K562 (cell line): ENCODE results near the gene SACM1L. TPM values are rescaled to one million over a fixed set of nuclear protein-coding genes. Genes with fewer than 3 reads are reported as not detected.

ENCODE experiments used
- ATAC-seq: fragments of 200-7000 bp; cut with Tn5 transposase; 3 replicates; pipeline ENCODE4 v1.9.1; 2020; ENCODE audit warnings: moderate library complexity
- BruUV-seq: library from RNA; stranded (reverse); fragments of 400-500 nt; replicated peaks from 2 replicates; lab custom pipeline; 2021; lab: Mats Ljungman, UMichigan
- CTCF ChIA-PET: fragments of 300-600 bp; formaldehyde crosslinking; extraction: SDS; loops from one replicate; lab custom pipeline; 2021; ENCODE audit warnings: low intra/inter-chr PET ratio; lab: Yijun Ruan, JAX
- POLR2A ChIA-PET: fragments of 300-600, 350-650 bp; sonication (Branson Sonifier 250); formaldehyde crosslinking; extraction: SDS; loops from one replicate; lab custom pipeline; 2021; ENCODE audit warnings: antibody characterized with exemption, inconsistent platforms; lab: Yijun Ruan, JAX
- DNase-seq, 4 experiments: peaks; one replicate each; pipeline versions ENCODE4 v3.0.0 to v3.0.0-alpha.2; 2011 to 2018; ENCODE audit warnings: low spot score in 3 of 4, mixed read lengths in 3 of 4; ENCODE audit errors: extremely low read depth in 1 of 4
- FAIRE-seq: peaks from 2 replicates; lab custom pipeline; 2011; peaks lifted over from hg19 to GRCh38; lab: Jason Lieb, UNC
- H2AFZ ChIP-seq: 2 replicates; pipeline ENCODE4 v1.6.0; 2011; ENCODE audit warnings: low read depth, low read length, control low read depth, inconsistent platforms
- H3K27ac ChIP-seq: fragments of 200-600 bp; 3 replicates; pipeline ENCODE4 v1.8.0; 2011; ENCODE audit warnings: low read depth, mild to moderate bottlenecking, control low read depth, inconsistent platforms, low read length, moderate library complexity, mixed read lengths; ENCODE audit errors: extremely low read depth
- H3K27me3 ChIP-seq, 2 experiments: fragments of 300-600 bp in 1 of 2; 2 replicates in 1 of 2; 3 replicates in 1 of 2; pipeline versions ENCODE4 v1.6.0 to v1.8.0; 2011; ENCODE audit warnings: inconsistent platforms in 2 of 2, low read length in 2 of 2, mild to moderate bottlenecking in 1 of 2, mixed read lengths in 1 of 2, moderate library complexity in 1 of 2; ENCODE audit not compliant: control insufficient read depth in 2 of 2, insufficient read depth in 2 of 2
- H3K36me3 ChIP-seq: fragments of 300-600 bp; 3 replicates; pipeline ENCODE4 v1.8.0; 2011; ENCODE audit warnings: mild to moderate bottlenecking, low read length, inconsistent platforms; ENCODE audit not compliant: control insufficient read depth, insufficient read depth
- H3K4me1 ChIP-seq, 2 experiments: fragments of 200-600 bp in 1 of 2; replicated peaks in 1 of 2; 2 replicates in 1 of 2; 3 replicates in 1 of 2; pipeline versions ENCODE4 v1.5.1 to v1.8.0; 2011; ENCODE audit warnings: inconsistent platforms in 2 of 2, low read length in 2 of 2, mild to moderate bottlenecking in 1 of 2, mixed read lengths in 1 of 2, moderate library complexity in 1 of 2; ENCODE audit not compliant: control insufficient read depth in 2 of 2, insufficient read depth in 2 of 2
- H3K4me2 ChIP-seq: 2 replicates; pipeline ENCODE4 v1.6.1; 2011; ENCODE audit warnings: low read length, control low read depth, inconsistent platforms, mixed read lengths; ENCODE audit not compliant: insufficient read depth
- H3K4me3 ChIP-seq: fragments of 200-600 bp; sonication (generic), shearing (Covaris generic); 2 replicates; pipeline ENCODE4 v1.5.1; 2016; ENCODE audit warnings: control low read depth, inconsistent platforms
- H3K79me2 ChIP-seq: fragments of 200-600 bp; 3 replicates; pipeline ENCODE4 v1.8.0; 2011; ENCODE audit warnings: low read length, inconsistent platforms; ENCODE audit not compliant: control insufficient read depth, insufficient read depth
- H3K9ac ChIP-seq, 2 experiments: 2 replicates each; pipeline versions ENCODE4 v1.6.0 to v1.6.1; 2011; ENCODE audit warnings: low read depth in 2 of 2, low read length in 2 of 2, control low read depth in 1 of 2, inconsistent platforms in 1 of 2, mild to moderate bottlenecking in 1 of 2, mixed read lengths in 1 of 2; ENCODE audit not compliant: insufficient read depth in 1 of 2
- H3K9me1 ChIP-seq: one replicate; pipeline ENCODE4 v1.6.0; 2011; ENCODE audit warnings: inconsistent platforms, mild to moderate bottlenecking, low read length, moderate library complexity; ENCODE audit not compliant: control insufficient read depth, insufficient read depth
- H3K9me3 ChIP-seq: replicated peaks from 2 replicates; pipeline ENCODE4 v1.5.1; 2011; ENCODE audit warnings: low read depth, low read length, inconsistent platforms; ENCODE audit not compliant: control insufficient read depth, insufficient read depth
- H4K20me1 ChIP-seq: replicated peaks from 2 replicates; pipeline ENCODE4 v1.6.1; 2011; ENCODE audit warnings: low read length, inconsistent platforms, mixed read lengths; ENCODE audit not compliant: control insufficient read depth, insufficient read depth
- ATF7 ChIP-seq: fragments of 450-650 bp; IDR thresholded peaks from 2 replicates; pipeline ENCODE4 v1.7.1; 2014; ENCODE audit warnings: mild to moderate bottlenecking, moderate library complexity
- SREBF1 ChIP-seq: fragments of 150-350 bp; IDR thresholded peaks from 2 replicates; pipeline ENCODE4 v1.6.1; 2014; ENCODE audit warnings: antibody characterized with exemption, low read depth, low read length, borderline replicate concordance
- STAT5B ChIP-seq: fragments of 250-450 bp; sonication (Bioruptor Pico); IDR thresholded peaks from 2 replicates; pipeline ENCODE4 v1.8.0; 2021; ENCODE audit warnings: mild to moderate bottlenecking, inconsistent platforms
- ZNF282 ChIP-seq: sonication (generic); formaldehyde crosslinking; IDR thresholded peaks from 2 replicates; pipeline ENCODE4 v1.8.1; 2023; ENCODE audit warnings: missing genetic modification reagents
- ZNF511 ChIP-seq: sonication (generic); formaldehyde crosslinking; IDR thresholded peaks from 2 replicates; pipeline ENCODE4 v1.8.0; 2022; ENCODE audit warnings: mild to moderate bottlenecking, missing genetic modification reagents
- ZNF583 ChIP-seq: fragments of 250-450 bp; sonication (Bioruptor Pico); IDR thresholded peaks from 2 replicates; pipeline ENCODE4 v1.4.0; 2020
- ZNF740 ChIP-seq, 3 experiments: fragments of 200-800 bp in 1 of 3; sonication (Bioruptor generic) in 1 of 3; sonication (generic) in 1 of 3; formaldehyde crosslinking in 1 of 3; IDR thresholded peaks; 2 replicates each; pipeline versions ENCODE4 v1.6.1 to v1.8.0; 2016 to 2022; ENCODE audit warnings: mild to moderate bottlenecking in 2 of 3, missing compliant biosample characterization in 2 of 3, missing genetic modification characterization in 2 of 3, missing genetic modification reagents in 1 of 3
- WGBS: fragments of 100-300 bp; shearing (Covaris generic); methylation state at CpG from one replicate; pipeline ENCODE4 v1.1.6; 2016; ENCODE audit warnings: low coverage, mixed read lengths; ENCODE audit not compliant: insufficient coverage; ENCODE audit errors: missing lambda C conversion rate; 5-methylcytosine and 5-hydroxymethylcytosine counted together
- in situ Hi-C: fragments of 300-500 bp; cut with MboI; formaldehyde crosslinking; loops from 4 replicates; pipeline ENCODE4 v1.15.0; 2018; ENCODE audit warnings: inconsistent platforms, mixed read lengths
- intact Hi-C: fragments of 100-400 bp; cut with micrococcal nuclease; formaldehyde crosslinking; loops from 2 replicates; pipeline ENCODE4 v1.14.2; 2022
- polyA plus RNA-seq, 8 experiments: library from polyadenylated mRNA; depleted of rRNA in 4 of 8; stranded (reverse) in 5 of 8; unstranded in 3 of 8; fragments of >200 nt; fragmentation: Nextera tagmentation in 2 of 8; fragmentation: Illumina TruSeq in 1 of 8; extraction: Ambion mirVana in 2 of 8; extraction: Trizol in 1 of 8; gene quantifications; 2 replicates each; pipeline versions ENCODE4 v1.2.1 to v1.2.3, GENCODE V29; 2011 to 2014; ENCODE audit warnings: inconsistent platforms in 1 of 8, missing spikeins in 1 of 8
- total RNA-seq, 7 experiments: library from RNA; depleted of rRNA in 6 of 7; stranded (reverse); fragments of >200 nt in 6 of 7; fragmentation: Illumina TruSeq in 2 of 7; extraction: Trizol in 2 of 7; gene quantifications; 2 replicates each; pipeline versions ENCODE4 v1.2.1 to v1.2.3, GENCODE V29; 2011 to 2021; ENCODE audit warnings: low replicate concordance in 1 of 7

SACM1L gene
- total and polyA plus RNA-seq, 9 of the 15 experiments (the other 6 are each of a cell fraction or from before 2014, with no cell fraction given): 25.7 to 67.2 (median 40.3) TPM

GRCh38 chr3:45771166-45771775, 82.1 kb downstream of the SACM1L start:
- CTCF ChIA-PET: no interaction called here
- 3% methylated on average over 9 of the region's 9 CpGs for WGBS
- in situ Hi-C loops: no loop called here

More at GRCh38 chr3:45771166-45771775, 82.1 kb downstream of the SACM1L start:
- DNase-seq (no peak), ATAC-seq (no peak; the same call in 2 of the 3 replicates), FAIRE-seq (no peak)
- Histone ChIP-seq H3K4me2 (no peak overlapping the region), H3K4me3 (no peak overlapping the region), H3K9me3 (no peaks in the 10 kb centered on the region), H3K36me3 (no peaks in the 10 kb centered on the region), H3K27me3 (peaks cover 31 to 47% of the 10 kb centered on the region in 2 experiments; a peak in 4 of 5 replicates), H3K4me1 (0 out of 5 replicates have a peak, but pooled peaks cover 0 to 3% of the 10 kb centered on the region in 2 experiments), H2AFZ (no peak overlapping the region), H3K9me1 (no peaks in the 10 kb centered on the region), H3K9ac (no peak overlapping the region), H3K79me2 (no peaks in the 10 kb centered on the region), H3K27ac (no peak overlapping the region), H4K20me1 (no peaks in the 10 kb centered on the region)
- POLR2A ChIA-PET: interaction anchor here (1.0 to 1.3 kb wide), 2 partner anchors 10 to 37 kb away, joined by 4 to 7 read pairs; no protein-coding TSS in a partner anchor
- TF ChIP-seq ATF7: no peak
- no peak for TF ChIP-seq ZNF740 (CRISPR knock-in tag; IDR thresholded peaks at IDR 0.05)
- no peak for TF ChIP-seq ZNF740 (tag; IDR thresholded peaks at IDR 0.05)
- TF ChIP-seq ZNF282 (CRISPR knock-in tag): no peak
- TF ChIP-seq STAT5B (CRISPR knock-in tag): no peak
- no peak for TF ChIP-seq ZNF583 (CRISPR knock-in tag)
- no peak for TF ChIP-seq SREBF1
- no peak for TF ChIP-seq ZNF511 (CRISPR knock-in tag)
- intact Hi-C loops: no loop called here
- BruUV-seq: no TSS peak
